ENCODE data around the gene TFEB. TPM values are rescaled to one million over a fixed set of nuclear protein-coding genes. Genes with fewer than 3 reads are reported as not detected.

Gene TFEB
- total and polyA plus RNA-seq, 10 donors = 55.9 to 150 (median 76.9) TPM

- peak; percentile 43 for DNase-seq
- H3K4me1 ChIP-seq = no peaks in the 10 kb centered on the region
- H3K27me3 ChIP-seq (replicated peaks in 1 of 7) = peaks cover 0 to 62% (median 4%) of the 10 kb centered on the region in 7 donors
- no peaks in the 10 kb centered on the region for H3K9me3 ChIP-seq
- H3K4me3 ChIP-seq = no peak overlapping the region
- WGBS, 5 donors = 44 to 60% (median 47%) methylated on average over 10 to 14 of the region's 14 CpGs
- TF ChIP-seq POLR2AphosphoS5 (IDR thresholded peaks at IDR 0.05) = no peak
- TF ChIP-seq POLR2A (IDR thresholded peaks at IDR 0.05) = no peak
- TF ChIP-seq, protein P1, sequence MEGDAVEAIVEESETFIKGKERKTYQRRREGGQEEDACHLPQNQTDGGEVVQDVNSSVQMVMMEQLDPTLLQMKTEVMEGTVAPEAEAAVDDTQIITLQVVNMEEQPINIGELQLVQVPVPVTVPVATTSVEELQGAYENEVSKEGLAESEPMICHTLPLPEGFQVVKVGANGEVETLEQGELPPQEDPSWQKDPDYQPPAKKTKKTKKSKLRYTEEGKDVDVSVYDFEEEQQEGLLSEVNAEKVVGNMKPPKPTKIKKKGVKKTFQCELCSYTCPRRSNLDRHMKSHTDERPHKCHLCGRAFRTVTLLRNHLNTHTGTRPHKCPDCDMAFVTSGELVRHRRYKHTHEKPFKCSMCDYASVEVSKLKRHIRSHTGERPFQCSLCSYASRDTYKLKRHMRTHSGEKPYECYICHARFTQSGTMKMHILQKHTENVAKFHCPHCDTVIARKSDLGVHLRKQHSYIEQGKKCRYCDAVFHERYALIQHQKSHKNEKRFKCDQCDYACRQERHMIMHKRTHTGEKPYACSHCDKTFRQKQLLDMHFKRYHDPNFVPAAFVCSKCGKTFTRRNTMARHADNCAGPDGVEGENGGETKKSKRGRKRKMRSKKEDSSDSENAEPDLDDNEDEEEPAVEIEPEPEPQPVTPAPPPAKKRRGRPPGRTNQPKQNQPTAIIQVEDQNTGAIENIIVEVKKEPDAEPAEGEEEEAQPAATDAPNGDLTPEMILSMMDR (IDR thresholded peaks at IDR 0.05 in 8 of 11, conservative IDR thresholded peaks at IDR 0.05 in 3 of 11) = no peak
- H3K27ac ChIP-seq = no peak overlapping the region
- H3K36me3 ChIP-seq = no peaks in the 10 kb centered on the region
- intact Hi-C loops (cut with DNase I; ENCODE audit: low total_unique reads) = no loop called here
Measured at GRCh38 chr6:41656002-41656691, 79.3 kb downstream of the TFEB start.

DNA sequence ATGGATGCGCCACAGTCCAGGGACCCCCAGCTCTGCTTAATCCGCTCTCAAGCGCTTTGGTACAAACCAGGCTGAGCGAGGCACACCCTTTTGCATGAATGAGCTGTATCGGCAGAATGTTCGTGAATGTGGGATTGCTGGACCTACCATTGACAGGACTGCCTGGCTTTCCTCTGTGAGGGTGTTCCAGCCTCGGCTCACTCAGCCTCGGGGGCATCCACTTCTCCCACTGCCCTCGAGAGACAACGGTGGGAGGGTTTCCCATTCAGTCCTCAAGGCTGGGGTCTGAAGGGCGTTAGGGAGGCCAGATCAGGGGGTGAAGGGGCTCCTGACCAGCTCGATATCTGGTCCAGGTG, 79.8 kb downstream of the TFEB start:
- no peak overlapping the region for H3K27ac ChIP-seq

GRCh38 chr6:41655176-41655575, 80.2 kb downstream of the TFEB start:
- DNase-seq = peak; percentile 19
- H3K27me3 ChIP-seq (replicated peaks in 1 of 7) = peaks cover 0 to 53% (median 4%) of the 10 kb centered on the region in 7 donors
- no peaks in the 10 kb centered on the region for H3K9me3 ChIP-seq
- H3K4me3 ChIP-seq = no peak overlapping the region
- H3K4me1 ChIP-seq = no peaks in the 10 kb centered on the region
- H3K36me3 ChIP-seq = no peaks in the 10 kb centered on the region
- 83 to 94% (median 91%) methylated on average over 8 of the region's 8 CpGs for WGBS, 5 donors
- TF ChIP-seq, protein P1 (IDR thresholded peaks at IDR 0.05 in 8 of 11, conservative IDR thresholded peaks at IDR 0.05 in 3 of 11) = no peak
- intact Hi-C loops (cut with DNase I; ENCODE audit: low total_unique reads) = no loop called here
- no peak overlapping the region for H3K27ac ChIP-seq

More for the DNA sequence above, 79.8 kb downstream of the TFEB start:
- Histone ChIP-seq H3K4me1 (no peaks in the 10 kb centered on the region), H3K36me3 (no peaks in the 10 kb centered on the region), H3K27me3 (replicated peaks in 1 of 7) (peaks cover 0 to 57% (median 4%) of the 10 kb centered on the region in 7 donors), H3K4me3 (no peak overlapping the region), H3K9me3 (no peaks in the 10 kb centered on the region)
- TF ChIP-seq, protein P1 (IDR thresholded peaks at IDR 0.05 in 8 of 11, conservative IDR thresholded peaks at IDR 0.05 in 3 of 11) = no peak
- TF ChIP-seq POLR2AphosphoS5 (IDR thresholded peaks at IDR 0.05) (no peak), POLR2A (IDR thresholded peaks at IDR 0.05) (no peak)
- peak; percentile 46 for DNase-seq
- intact Hi-C loops (cut with DNase I; ENCODE audit: low total_unique reads) = no loop called here
- 43 to 64% (median 51%) methylated on average over 9 to 12 of the region's 12 CpGs for WGBS, 5 donors

GRCh38 chr6:41654698-41655151, 80.7 kb downstream of the TFEB start:
- Histone ChIP-seq H3K9me3 (no peaks in the 10 kb centered on the region), H3K27me3 (replicated peaks in 1 of 7) (peaks cover 0 to 48% (median 4%) of the 10 kb centered on the region in 7 donors), H3K4me3 (no peak overlapping the region), H3K36me3 (no peaks in the 10 kb centered on the region), H3K27ac (no peak overlapping the region), H3K4me1 (no peaks in the 10 kb centered on the region)
- TF ChIP-seq, protein P1 (IDR thresholded peaks at IDR 0.05 in 8 of 11, conservative IDR thresholded peaks at IDR 0.05 in 3 of 11) = no peak
- TF ChIP-seq POLR2AphosphoS5 (IDR thresholded peaks at IDR 0.05) (no peak), POLR2A (IDR thresholded peaks at IDR 0.05) (no peak)
- 76 to 90% (median 88%) methylated on average over 8 of the region's 8 CpGs for WGBS, 5 donors
- peak; percentile 21 for DNase-seq
- intact Hi-C loops (cut with DNase I; ENCODE audit: low total_unique reads) = no loop called here

Measured in spleen (tissue), 11 donors.